ENCODE data around the gene ADGRL2.
"Not testable (repeated sequence)": the region's sequence is repeated elsewhere in the genome, so short reads cannot be mapped to it uniquely, and the experiment has no call there.

The ADGRL2 gene

DNA sequence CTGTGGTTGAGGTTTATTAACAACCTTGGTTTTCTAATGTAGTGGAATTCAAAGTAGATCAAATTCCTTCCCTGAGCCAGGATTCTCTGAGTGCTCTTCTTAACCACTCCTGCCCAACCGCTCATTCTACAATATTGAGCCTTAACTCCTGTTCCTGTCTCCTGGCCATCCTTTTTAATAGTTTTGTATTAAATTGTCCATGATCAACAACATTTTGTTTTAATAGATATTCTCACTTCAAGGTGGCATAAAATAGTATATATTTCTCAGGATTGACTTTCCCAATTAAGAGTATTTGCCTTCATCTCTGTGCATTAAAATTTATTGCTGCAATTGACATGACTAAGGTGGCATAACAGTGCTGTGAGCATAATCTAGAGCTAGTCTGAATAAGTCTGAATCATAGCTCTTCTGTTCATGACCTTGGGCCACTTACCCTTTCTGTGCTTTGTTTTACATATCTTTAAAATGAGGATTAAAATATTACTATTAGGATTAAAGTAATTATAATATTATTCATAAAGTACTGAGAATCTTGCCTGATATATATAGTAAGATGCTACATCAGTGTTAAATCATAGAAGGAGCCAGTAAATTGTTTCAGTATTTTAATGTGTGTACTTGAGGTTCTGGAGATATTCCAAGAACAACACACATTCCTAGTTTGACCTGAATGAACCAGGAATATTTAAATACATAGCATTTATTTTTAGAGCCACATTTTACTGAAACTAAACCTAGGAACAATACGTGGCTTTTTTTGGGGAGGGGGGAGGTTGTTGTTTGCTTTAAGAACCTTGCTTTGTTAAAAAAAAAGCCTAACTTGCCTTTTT is 76.4 kb downstream of the ADGRL2 start:
- no peaks in the 10 kb centered on the region for H3K36me3 ChIP-seq (ENCODE audit: control insufficient read depth in 2 of 2, insufficient read depth in 2 of 2, low read length in 2 of 2)
- H3K9ac ChIP-seq (ENCODE audit: low read length in 2 of 2) = no peak overlapping the region
- H3K27ac ChIP-seq (ENCODE audit: low read length) = no peak overlapping the region
- peak overlapping the region in 1 of 2 donors; percentile 1 for H3K4me3 ChIP-seq (ENCODE audit: low read length in 2 of 2)
- H3K4me1 ChIP-seq (ENCODE audit: control insufficient read depth, insufficient read depth, low read length) = no peaks in the 10 kb centered on the region
- no peaks in the 10 kb centered on the region for H3K9me3 ChIP-seq (ENCODE audit: control insufficient read depth in 2 of 2, low read length in 2 of 2)
- no peaks in the 10 kb centered on the region for H3K27me3 ChIP-seq (ENCODE audit: control insufficient read depth in 1 of 2, insufficient read depth in 2 of 2, low read length in 2 of 2)

DNA sequence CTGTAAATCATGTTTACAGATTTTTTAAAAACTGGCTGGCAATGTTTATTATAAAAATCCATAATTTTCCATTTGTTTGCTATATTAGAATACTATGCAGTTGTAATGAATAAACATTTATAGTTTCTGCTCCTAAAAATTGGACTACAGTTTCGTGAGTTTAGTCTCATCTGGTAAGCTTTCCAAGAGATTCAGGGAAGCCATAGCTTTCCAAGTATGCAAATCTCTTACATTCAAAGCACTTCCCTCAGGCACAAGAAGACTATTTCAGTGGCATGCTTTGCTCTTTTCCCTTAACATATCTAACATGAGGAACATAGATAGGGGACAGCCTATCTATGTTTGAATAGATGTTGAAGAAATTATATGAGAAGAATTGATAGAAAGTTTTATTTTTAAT is 77.2 kb downstream of the ADGRL2 start:
- Histone ChIP-seq H3K9ac (ENCODE audit: low read length in 2 of 2) (no peak overlapping the region), H3K4me1 (ENCODE audit: control insufficient read depth, insufficient read depth, low read length) (no peaks in the 10 kb centered on the region), H3K9me3 (ENCODE audit: control insufficient read depth in 2 of 2, low read length in 2 of 2) (no peaks in the 10 kb centered on the region), H3K27me3 (ENCODE audit: control insufficient read depth in 1 of 2, insufficient read depth in 2 of 2, low read length in 2 of 2) (no peaks in the 10 kb centered on the region), H3K36me3 (ENCODE audit: control insufficient read depth in 2 of 2, insufficient read depth in 2 of 2, low read length in 2 of 2) (no peaks in the 10 kb centered on the region), H3K27ac (ENCODE audit: low read length) (no peak overlapping the region), H3K4me3 (ENCODE audit: low read length in 2 of 2) (peak overlapping the region in 1 of 2 donors; percentile 1)

GRCh38 chr1:81878538-81878937 is 77.8 kb downstream of the ADGRL2 start:
- Histone ChIP-seq H3K9me3 (ENCODE audit: control insufficient read depth in 2 of 2, low read length in 2 of 2) (no peaks in the 10 kb centered on the region), H3K27me3 (ENCODE audit: control insufficient read depth in 1 of 2, insufficient read depth in 2 of 2, low read length in 2 of 2) (no peaks in the 10 kb centered on the region), H3K9ac (ENCODE audit: low read length in 2 of 2) (no peak overlapping the region), H3K27ac (ENCODE audit: low read length) (no peak overlapping the region), H3K36me3 (ENCODE audit: control insufficient read depth in 2 of 2, insufficient read depth in 2 of 2, low read length in 2 of 2) (no peaks in the 10 kb centered on the region), H3K4me1 (ENCODE audit: control insufficient read depth, insufficient read depth, low read length) (no peaks in the 10 kb centered on the region), H3K4me3 (ENCODE audit: low read length in 2 of 2) (no peak overlapping the region)

- H3K9me3 ChIP-seq (ENCODE audit: control insufficient read depth in 2 of 2, low read length in 2 of 2) = no peaks in the 10 kb centered on the region
- no peak overlapping the region for H3K4me3 ChIP-seq (ENCODE audit: low read length in 2 of 2)
- no peaks in the 10 kb centered on the region for H3K36me3 ChIP-seq (ENCODE audit: control insufficient read depth in 2 of 2, insufficient read depth in 2 of 2, low read length in 2 of 2)
- H3K27me3 ChIP-seq (ENCODE audit: control insufficient read depth in 1 of 2, insufficient read depth in 2 of 2, low read length in 2 of 2) = no peaks in the 10 kb centered on the region
- no peaks in the 10 kb centered on the region for H3K4me1 ChIP-seq (ENCODE audit: control insufficient read depth, insufficient read depth, low read length)
- no peak overlapping the region for H3K27ac ChIP-seq (ENCODE audit: low read length)
- H3K9ac ChIP-seq (ENCODE audit: low read length in 2 of 2) = no peak overlapping the region
Measured at GRCh38 chr1:81880781-81881180, 80.0 kb downstream of the ADGRL2 start.

DNA sequence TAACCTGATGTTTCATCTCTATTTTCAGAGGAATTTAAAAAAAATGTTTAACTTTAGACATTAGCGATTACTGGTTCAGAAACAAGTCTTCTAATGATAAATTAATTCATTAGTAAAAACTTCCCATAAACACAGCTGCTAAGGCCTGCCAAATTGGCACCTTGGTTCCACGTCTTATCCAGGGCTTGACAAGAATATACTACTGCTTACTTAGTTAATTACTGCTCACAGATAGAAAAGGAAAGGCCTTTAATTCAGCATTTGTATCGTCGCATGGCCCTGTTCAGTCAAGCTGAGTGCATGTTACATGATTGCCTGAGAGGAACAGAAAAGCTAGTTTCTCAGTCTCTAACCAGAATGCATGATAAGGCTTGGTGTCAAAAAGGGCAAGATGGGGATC is 84.6 kb downstream of the ADGRL2 start:
- Histone ChIP-seq H3K9me3 (ENCODE audit: control insufficient read depth in 2 of 2, low read length in 2 of 2) (no peaks in the 10 kb centered on the region), H3K27ac (ENCODE audit: low read length) (no peak overlapping the region), H3K4me3 (ENCODE audit: low read length in 2 of 2) (no peak overlapping the region), H3K27me3 (ENCODE audit: control insufficient read depth in 1 of 2, insufficient read depth in 2 of 2, low read length in 2 of 2) (no peaks in the 10 kb centered on the region), H3K9ac (ENCODE audit: low read length in 2 of 2) (no peak overlapping the region), H3K4me1 (ENCODE audit: control insufficient read depth, insufficient read depth, low read length) (no peaks in the 10 kb centered on the region), H3K36me3 (ENCODE audit: control insufficient read depth in 2 of 2, insufficient read depth in 2 of 2, low read length in 2 of 2) (no peaks in the 10 kb centered on the region)

- not testable (repeated sequence) for H3K4me3 ChIP-seq (ENCODE audit: low read length in 2 of 2); H3K27ac ChIP-seq (ENCODE audit: low read length)
Measured at GRCh38 chr1:81886292-81886691, 85.6 kb downstream of the ADGRL2 start.

DNA sequence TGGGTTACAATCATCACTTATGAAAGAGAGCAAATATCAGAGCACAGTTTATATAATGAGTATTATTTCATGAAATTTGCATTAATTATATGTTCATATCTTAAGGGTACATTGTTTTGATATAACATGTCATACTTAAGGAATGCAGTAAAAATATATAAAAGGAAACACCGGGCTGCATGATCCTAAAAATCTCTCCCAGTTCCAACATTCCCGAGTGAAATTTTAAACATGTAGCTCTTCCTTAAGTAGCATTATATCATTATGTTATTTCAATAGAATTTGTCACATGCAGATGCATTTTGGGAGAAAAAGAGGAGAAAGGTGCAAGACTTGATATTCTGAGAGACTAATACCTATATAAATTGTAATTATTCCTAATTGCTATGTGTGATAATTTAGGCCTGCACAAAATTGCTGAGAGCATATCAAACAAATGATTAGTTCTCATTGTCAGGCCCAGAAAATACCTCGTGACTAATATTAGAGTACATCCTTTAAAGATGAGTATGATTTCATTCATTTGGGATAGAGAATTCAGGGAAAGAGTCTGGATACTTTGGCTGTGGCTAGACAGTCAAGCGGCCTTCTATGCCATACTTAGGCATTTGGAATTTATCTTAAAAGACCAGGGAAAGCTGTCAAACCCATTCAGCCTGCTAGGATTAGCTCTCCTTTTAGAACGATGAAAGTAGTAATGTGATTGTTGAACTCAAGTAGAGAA is 86.8 kb downstream of the ADGRL2 start:
- H3K27ac ChIP-seq (ENCODE audit: low read length) = no peak overlapping the region
- H3K9ac ChIP-seq (ENCODE audit: low read length in 2 of 2) = no peak overlapping the region
- no peaks in the 10 kb centered on the region for H3K9me3 ChIP-seq (ENCODE audit: control insufficient read depth in 2 of 2, low read length in 2 of 2)
- H3K36me3 ChIP-seq (ENCODE audit: control insufficient read depth in 2 of 2, insufficient read depth in 2 of 2, low read length in 2 of 2) = no peaks in the 10 kb centered on the region
- no peak overlapping the region for H3K4me3 ChIP-seq (ENCODE audit: low read length in 2 of 2)
- no peaks in the 10 kb centered on the region for H3K4me1 ChIP-seq (ENCODE audit: control insufficient read depth, insufficient read depth, low read length)
- no peaks in the 10 kb centered on the region for H3K27me3 ChIP-seq (ENCODE audit: control insufficient read depth in 1 of 2, insufficient read depth in 2 of 2, low read length in 2 of 2)

More at GRCh38 chr1:81886292-81886691, 85.6 kb downstream of the ADGRL2 start:
- not testable (repeated sequence) for H3K27me3 ChIP-seq (ENCODE audit: control insufficient read depth in 1 of 2, insufficient read depth in 2 of 2, low read length in 2 of 2); H3K36me3 ChIP-seq (ENCODE audit: control insufficient read depth in 2 of 2, insufficient read depth in 2 of 2, low read length in 2 of 2); H3K9me3 ChIP-seq (ENCODE audit: control insufficient read depth in 2 of 2, low read length in 2 of 2); H3K4me1 ChIP-seq (ENCODE audit: control insufficient read depth, insufficient read depth, low read length); H3K9ac ChIP-seq (ENCODE audit: low read length in 2 of 2)

DNA sequence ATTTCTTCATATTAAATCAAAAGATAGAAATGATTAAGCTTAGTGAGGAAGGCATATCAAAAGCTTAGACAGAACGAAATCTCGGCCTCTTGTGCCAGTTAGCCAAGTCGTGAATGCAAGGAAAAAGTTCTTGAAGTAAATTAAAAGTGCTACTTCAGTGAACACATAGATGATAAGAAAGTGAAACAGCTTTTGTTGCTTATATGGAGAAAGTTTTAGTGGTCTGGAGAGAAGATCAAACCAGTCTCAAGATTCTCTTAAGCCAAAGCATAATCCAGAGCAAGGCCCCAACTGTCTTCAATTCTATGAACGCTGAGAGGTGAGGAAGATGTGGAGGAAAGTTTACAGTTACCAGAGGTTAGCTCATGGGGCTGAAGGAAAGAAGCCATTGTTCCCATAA is 88.4 kb downstream of the ADGRL2 start:
- H3K4me3 ChIP-seq (ENCODE audit: low read length in 2 of 2) = no peak overlapping the region

GRCh38 chr1:81894867-81895266 is 94.1 kb downstream of the ADGRL2 start:
- no peaks in the 10 kb centered on the region for H3K36me3 ChIP-seq (ENCODE audit: control insufficient read depth in 2 of 2, insufficient read depth in 2 of 2, low read length in 2 of 2)
- no peaks in the 10 kb centered on the region for H3K9me3 ChIP-seq (ENCODE audit: control insufficient read depth in 2 of 2, low read length in 2 of 2)
- H3K4me3 ChIP-seq (ENCODE audit: low read length in 2 of 2) = no peak overlapping the region
- no peak overlapping the region for H3K9ac ChIP-seq (ENCODE audit: low read length in 2 of 2)
- no peaks in the 10 kb centered on the region for H3K27me3 ChIP-seq (ENCODE audit: control insufficient read depth in 1 of 2, insufficient read depth in 2 of 2, low read length in 2 of 2)
- no peaks in the 10 kb centered on the region for H3K4me1 ChIP-seq (ENCODE audit: control insufficient read depth, insufficient read depth, low read length)
- no peak overlapping the region for H3K27ac ChIP-seq (ENCODE audit: low read length)

More for the DNA sequence above, 88.4 kb downstream of the ADGRL2 start:
- no peak overlapping the region for H3K27ac ChIP-seq (ENCODE audit: low read length)
- H3K36me3 ChIP-seq (ENCODE audit: control insufficient read depth in 2 of 2, insufficient read depth in 2 of 2, low read length in 2 of 2) = no peaks in the 10 kb centered on the region
- H3K9me3 ChIP-seq (ENCODE audit: control insufficient read depth in 2 of 2, low read length in 2 of 2) = no peaks in the 10 kb centered on the region
- H3K27me3 ChIP-seq (ENCODE audit: control insufficient read depth in 1 of 2, insufficient read depth in 2 of 2, low read length in 2 of 2) = no peaks in the 10 kb centered on the region
- no peaks in the 10 kb centered on the region for H3K4me1 ChIP-seq (ENCODE audit: control insufficient read depth, insufficient read depth, low read length)
- no peak overlapping the region for H3K9ac ChIP-seq (ENCODE audit: low read length in 2 of 2)

- Histone ChIP-seq H3K4me1 (ENCODE audit: control insufficient read depth, insufficient read depth, low read length) (no peaks in the 10 kb centered on the region), H3K9ac (ENCODE audit: low read length in 2 of 2) (no peak overlapping the region), H3K27ac (ENCODE audit: low read length) (no peak overlapping the region), H3K27me3 (ENCODE audit: control insufficient read depth in 1 of 2, insufficient read depth in 2 of 2, low read length in 2 of 2) (no peaks in the 10 kb centered on the region), H3K4me3 (ENCODE audit: low read length in 2 of 2) (no peak overlapping the region), H3K36me3 (ENCODE audit: control insufficient read depth in 2 of 2, insufficient read depth in 2 of 2, low read length in 2 of 2) (no peaks in the 10 kb centered on the region), H3K9me3 (ENCODE audit: control insufficient read depth in 2 of 2, low read length in 2 of 2) (no peaks in the 10 kb centered on the region)
Measured at GRCh38 chr1:81899214-81899821, 98.6 kb downstream of the ADGRL2 start.

Measured in stomach smooth muscle (tissue), 2 donors.